SU-DHL-6 (cell line): ENCODE data around the gene MYO1F.

Source experiments
- H2AFZ ChIP-seq: fragments of 200-600 bp; sonication (generic); 2 replicates; pipeline ENCODE4 v1.6.1; 2014; ENCODE audit warnings: low read depth, mild to moderate bottlenecking, moderate library complexity, mixed read lengths, antibody characterized with exemption, low read length; ENCODE audit not compliant: severe bottlenecking
- H3F3A ChIP-seq: fragments of 200-600 bp; shearing (Covaris generic); 2 replicates; pipeline ENCODE4 v1.6.0; 2016; ENCODE audit warnings: antibody characterized with exemption, mild to moderate bottlenecking; ENCODE audit not compliant: insufficient read depth
- H3K27ac ChIP-seq: fragments of 200-600 bp; sonication (generic); 2 replicates; pipeline ENCODE4 v1.5.1; 2016; ENCODE audit warnings: low read depth, mild to moderate bottlenecking, low read length, moderate library complexity, mixed read lengths
- H3K27me3 ChIP-seq: fragments of 200-600 bp; sonication (generic), shearing (Covaris generic); 2 replicates; pipeline ENCODE4 v1.6.0; 2014; ENCODE audit warnings: mild to moderate bottlenecking, low read length
- H3K36me3 ChIP-seq: fragments of 200-600 bp; sonication (generic); 2 replicates; pipeline ENCODE4 v1.6.1; 2014; ENCODE audit warnings: mild to moderate bottlenecking, low read length, mixed read lengths
- H3K4me2 ChIP-seq: fragments of 300-600, 200-600 bp; shearing (Covaris generic), sonication (generic); 2 replicates; pipeline ENCODE4 v1.6.0; 2014; ENCODE audit warnings: low read length, low read depth, mild to moderate bottlenecking; ENCODE audit not compliant: poor library complexity, severe bottlenecking
- H3K4me3 ChIP-seq: fragments of 200-600 bp; sonication (generic); 2 replicates; pipeline ENCODE4 v1.5.1; 2014; ENCODE audit warnings: antibody characterized with exemption, low read length, mild to moderate bottlenecking, mixed read lengths; ENCODE audit not compliant: insufficient read depth, poor library complexity, severe bottlenecking
- H3K79me2 ChIP-seq: fragments of 200-600 bp; sonication (generic); 2 replicates; pipeline ENCODE4 v1.6.1; 2014; ENCODE audit warnings: mild to moderate bottlenecking, low read length, moderate library complexity; ENCODE audit not compliant: insufficient read depth
- H3K9ac ChIP-seq: fragments of 200-600 bp; sonication (generic); 2 replicates; pipeline ENCODE4 v1.7.0; 2014; ENCODE audit warnings: mild to moderate bottlenecking, low read length
- H3K9me2 ChIP-seq: fragments of 200-600 bp; sonication (generic); replicated peaks from 2 replicates; pipeline ENCODE4 v1.6.1; 2014; ENCODE audit warnings: low read length; ENCODE audit not compliant: insufficient read depth
- H3K9me3 ChIP-seq: fragments of 200-600 bp; sonication (generic); 2 replicates; pipeline ENCODE4 v1.6.1; 2014; ENCODE audit warnings: low read length, mixed read lengths; ENCODE audit not compliant: insufficient read depth
- H4K20me1 ChIP-seq: fragments of 200-600 bp; sonication (generic); 2 replicates; pipeline ENCODE4 v1.6.1; 2014; ENCODE audit warnings: low read depth, mild to moderate bottlenecking, antibody characterized with exemption, low read length, moderate library complexity, mixed read lengths
- CTCF ChIP-seq: fragments of 200-600 bp; sonication (generic); IDR thresholded peaks from one replicate; pipeline ENCODE4 v1.5.1; 2017; ENCODE audit warnings: antibody characterized with exemption, mild to moderate bottlenecking, low read length, moderate library complexity; ENCODE audit not compliant: insufficient read depth, poor library complexity, severe bottlenecking
- EZH2phosphoT487 ChIP-seq: fragments of 200-600 bp; sonication (generic), shearing (Covaris generic); conservative IDR thresholded peaks from 2 replicates; pipeline ENCODE4 v1.6.1; 2018; ENCODE audit warnings: mild to moderate bottlenecking, antibody characterized with exemption, low read length, moderate library complexity, mixed read lengths

MYO1F gene

GRCh38 chr19:8501981-8502380 lies 75.3 kb downstream of the MYO1F start:
- Histone ChIP-seq H3K79me2 (no peaks in the 10 kb centered on the region), H3K27me3 (no peaks in the 10 kb centered on the region), H2AFZ (no peak overlapping the region), H3F3A (no peaks in the 10 kb centered on the region), H4K20me1 (no peaks in the 10 kb centered on the region), H3K27ac (no peak overlapping the region), H3K9me2 (no peaks in the 10 kb centered on the region), H3K36me3 (no peaks in the 10 kb centered on the region), H3K4me2 (no peak overlapping the region), H3K4me3 (no peak overlapping the region), H3K9me3 (no peaks in the 10 kb centered on the region), H3K9ac (no peak overlapping the region)
- no peak for TF ChIP-seq CTCF
- TF ChIP-seq EZH2phosphoT487, result no peak

GRCh38 chr19:8501516-8501915 lies 75.7 kb downstream of the MYO1F start:
- TF ChIP-seq EZH2phosphoT487 (no peak), CTCF (no peak)
- Histone ChIP-seq H3K4me3 (no peak overlapping the region), H3F3A (no peaks in the 10 kb centered on the region), H3K4me2 (no peak overlapping the region), H3K79me2 (no peaks in the 10 kb centered on the region), H3K9me2 (no peaks in the 10 kb centered on the region), H3K36me3 (no peaks in the 10 kb centered on the region), H3K9me3 (no peaks in the 10 kb centered on the region), H2AFZ (no peak overlapping the region), H3K9ac (no peak overlapping the region), H4K20me1 (no peaks in the 10 kb centered on the region), H3K27me3 (no peaks in the 10 kb centered on the region), H3K27ac (no peak overlapping the region)

GRCh38 chr19:8500158-8500557 lies 77.1 kb downstream of the MYO1F start:
- H3K79me2 ChIP-seq, result no peaks in the 10 kb centered on the region

More at GRCh38 chr19:8500158-8500557, 77.1 kb downstream of the MYO1F start:
- Histone ChIP-seq H3K27me3 (no peaks in the 10 kb centered on the region), H3K27ac (no peak overlapping the region), H2AFZ (no peak overlapping the region), H3K36me3 (no peaks in the 10 kb centered on the region), H3K4me3 (no peak overlapping the region), H3K9me3 (no peaks in the 10 kb centered on the region), H3K9me2 (no peaks in the 10 kb centered on the region), H4K20me1 (no peaks in the 10 kb centered on the region), H3K9ac (no peak overlapping the region), H3K4me2 (no peak overlapping the region), H3F3A (no peaks in the 10 kb centered on the region)
- no peak for TF ChIP-seq EZH2phosphoT487
- TF ChIP-seq CTCF, result no peak
